IMR-90 (cell line): ENCODE data around the gene SYT2. TPM values are rescaled to one million over a fixed set of nuclear protein-coding genes. Genes with fewer than 3 reads are reported as not detected.

Experiments
- ATAC-seq: fragments of 200-7000 bp; cut with Tn5 transposase; 2 replicates; pipeline ENCODE4 v1.9.1; 2020; ENCODE audit warnings: low read depth, mild to moderate bottlenecking, moderate library complexity
- BruUV-seq: library from RNA; stranded (reverse); fragments of 400-500 nt; replicated peaks from 2 replicates; lab custom pipeline; 2021; lab: Mats Ljungman, UMichigan
- CTCF ChIA-PET: fragments of 300-600 bp; formaldehyde crosslinking; extraction: SDS; loops from one replicate; lab custom pipeline; 2021; ENCODE audit warnings: antibody characterized with exemption; lab: Yijun Ruan, JAX
- POLR2A ChIA-PET: fragments of 300-600 bp; sonication (Branson Sonifier 250); formaldehyde crosslinking; loops from one replicate; lab custom pipeline; 2022; ENCODE audit warnings: antibody characterized with exemption; ENCODE audit not compliant: unreplicated experiment; lab: Charles Lee
- DNase-seq: peaks from one replicate; pipeline ENCODE4 v3.0.0; 2013
- H2AFZ ChIP-seq: replicated peaks from 2 replicates; pipeline ENCODE3; 2013; ENCODE audit warnings: low read length, mild to moderate bottlenecking; ENCODE audit not compliant: poor library complexity
- H2AK5ac ChIP-seq: 2 replicates; pipeline ENCODE4 v1.6.1; 2013; ENCODE audit warnings: low read depth, low read length, inconsistent platforms
- H2AK9ac ChIP-seq: replicated peaks from 2 replicates; pipeline ENCODE3; 2013; ENCODE audit warnings: mild to moderate bottlenecking, low read depth, low read length, moderate library complexity; ENCODE audit not compliant: poor library complexity
- H2BK120ac ChIP-seq: 2 replicates; pipeline ENCODE4 v1.6.1; 2013; ENCODE audit warnings: low read depth, low read length, inconsistent platforms
- H2BK15ac ChIP-seq: 3 replicates; pipeline ENCODE4 v1.6.1; 2013; ENCODE audit warnings: low read depth, low read length, inconsistent platforms
- H2BK20ac ChIP-seq: 2 replicates; pipeline ENCODE4 v1.6.1; 2013; ENCODE audit warnings: low read depth, mild to moderate bottlenecking, inconsistent platforms, low read length, moderate library complexity
- H2BK5ac ChIP-seq: 2 replicates; pipeline ENCODE4 v1.6.1; 2013; ENCODE audit warnings: mild to moderate bottlenecking, low read depth, low read length, inconsistent platforms; ENCODE audit not compliant: poor library complexity, severe bottlenecking
- H3K14ac ChIP-seq: replicated peaks from 2 replicates; pipeline ENCODE4 v1.6.1; 2013; ENCODE audit warnings: low read depth, low read length, inconsistent platforms
- H3K18ac ChIP-seq: 2 replicates; pipeline ENCODE4 v1.6.1; 2013; ENCODE audit warnings: low read depth, low read length, control low read depth
- H3K23ac ChIP-seq: 2 replicates; pipeline ENCODE4 v1.6.1; 2013; ENCODE audit warnings: low read depth, low read length, inconsistent platforms
- H3K27ac ChIP-seq: 2 replicates; pipeline ENCODE4 v1.5.1; 2013; ENCODE audit warnings: mild to moderate bottlenecking, control low read depth, low read length; ENCODE audit not compliant: insufficient read depth
- H3K27me3 ChIP-seq: 2 replicates; pipeline ENCODE4 v1.6.1; 2013; ENCODE audit warnings: low read length; ENCODE audit not compliant: control insufficient read depth, insufficient read depth
- H3K36me3 ChIP-seq: 2 replicates; pipeline ENCODE4 v1.6.1; 2013; ENCODE audit warnings: low read length, mixed read lengths; ENCODE audit not compliant: control insufficient read depth, insufficient read depth
- H3K4ac ChIP-seq: 2 replicates; pipeline ENCODE4 v1.6.1; 2013; ENCODE audit warnings: low read depth, low read length, inconsistent platforms
- H3K4me1 ChIP-seq: 2 replicates; pipeline ENCODE4 v1.6.1; 2013; ENCODE audit warnings: low read length, mixed read lengths; ENCODE audit not compliant: control insufficient read depth, insufficient read depth
- H3K4me2 ChIP-seq: 2 replicates; pipeline ENCODE4 v1.6.1; 2013; ENCODE audit warnings: low read depth, mild to moderate bottlenecking, control low read depth, low read length, moderate library complexity
- H3K4me3 ChIP-seq: 2 replicates; pipeline ENCODE4 v1.5.1; 2013; ENCODE audit warnings: low read depth, mild to moderate bottlenecking, control low read depth, low read length, moderate library complexity; ENCODE audit not compliant: insufficient read depth
- H3K56ac ChIP-seq: 2 replicates; pipeline ENCODE4 v1.6.1; 2013; ENCODE audit warnings: low read length, inconsistent platforms; ENCODE audit not compliant: insufficient read depth; ENCODE audit errors: extremely low read depth
- H3K79me1 ChIP-seq, 2 experiments: 2 replicates each; pipeline ENCODE4 v1.6.1; 2013; ENCODE audit warnings: low read length in 2 of 2, inconsistent platforms in 1 of 2, low read depth in 1 of 2
- H3K9ac ChIP-seq: 2 replicates; pipeline ENCODE4 v1.6.1; 2013; ENCODE audit warnings: low read depth, low read length, control low read depth
- H3K9me1 ChIP-seq: 2 replicates; pipeline ENCODE4 v1.6.1; 2013; ENCODE audit warnings: low read length, inconsistent platforms; ENCODE audit not compliant: insufficient read depth
- H3K9me3 ChIP-seq: 2 replicates; pipeline ENCODE4 v1.6.1; 2013; ENCODE audit warnings: low read length; ENCODE audit not compliant: control insufficient read depth, insufficient read depth
- H4K20me1 ChIP-seq: 2 replicates; pipeline ENCODE4 v1.6.1; 2013; ENCODE audit warnings: low read length, inconsistent platforms; ENCODE audit not compliant: insufficient read depth
- H4K5ac ChIP-seq: 2 replicates; pipeline ENCODE4 v1.6.1; 2013; ENCODE audit warnings: mild to moderate bottlenecking, low read depth, low read length, control low read depth
- H4K8ac ChIP-seq, 2 experiments: 2 replicates each; pipeline ENCODE4 v1.6.1; 2013; ENCODE audit warnings: low read depth in 2 of 2, low read length in 2 of 2, control low read depth in 1 of 2, inconsistent platforms in 1 of 2
- H4K91ac ChIP-seq: 2 replicates; pipeline ENCODE4 v1.6.1; 2013; ENCODE audit warnings: low read depth, low read length, inconsistent platforms; ENCODE audit not compliant: insufficient read depth
- BHLHE40 ChIP-seq: fragments of 150-350 bp; IDR thresholded peaks from 2 replicates; pipeline ENCODE4 v1.6.1; 2016; ENCODE audit warnings: mild to moderate bottlenecking, low read depth, low read length
- CEBPB ChIP-seq: IDR thresholded peaks from 2 replicates; pipeline ENCODE4 v1.6.1; 2012; ENCODE audit warnings: low read depth, low read length, improper control_type of control experiment
- CTCF ChIP-seq: conservative IDR thresholded peaks from 2 replicates; pipeline ENCODE4 v1.5.1; 2012; ENCODE audit warnings: mild to moderate bottlenecking, low read depth, low read length, improper control_type of control experiment
- MAZ ChIP-seq: IDR thresholded peaks from 2 replicates; pipeline ENCODE4 v1.6.1; 2012; ENCODE audit warnings: low read depth, mild to moderate bottlenecking, low read length, improper control_type of control experiment, moderate library complexity, borderline replicate concordance
- MXI1 ChIP-seq: IDR thresholded peaks from 2 replicates; pipeline ENCODE4 v1.6.1; 2012; ENCODE audit warnings: low read depth, mild to moderate bottlenecking, low read length, moderate library complexity, borderline replicate concordance
- POLR2A ChIP-seq: IDR thresholded peaks from 2 replicates; pipeline ENCODE4 v1.6.1; 2012; ENCODE audit warnings: mild to moderate bottlenecking, low read depth, low read length
- WGBS, 2 experiments: methylation state at CpG; one replicate each; pipeline versions ENCODE4 v1.1.5 to v1.1.7; 2013; ENCODE audit warnings: missing lambda C conversion rate in 2 of 2; ENCODE audit not compliant: insufficient read length in 1 of 2; ENCODE audit errors: extremely low coverage in 2 of 2; 5-methylcytosine and 5-hydroxymethylcytosine counted together
- dilution Hi-C: fragments of 300-500 bp; cut with HindIII; formaldehyde crosslinking; loops from one replicate; pipeline ENCODE4 v1.14.3; 2018; ENCODE audit warnings: low sequenced_read_pairs; ENCODE audit not compliant: unreplicated experiment
- in situ Hi-C: fragments of 300-500 bp; cut with MboI; formaldehyde crosslinking; loops from 3 replicates; pipeline ENCODE4 v1.14.3; 2019; ENCODE audit warnings: low sequenced_read_pairs, inconsistent platforms, mixed read lengths
- intact Hi-C: fragments of 100-400 bp; cut with micrococcal nuclease; formaldehyde crosslinking; loops from 2 replicates; pipeline ENCODE4 v1.10.0; 2022
- polyA plus RNA-seq, 3 experiments: library from polyadenylated mRNA; depleted of rRNA; stranded (reverse); fragments of >200 nt; gene quantifications; 2 replicates each; pipeline ENCODE4 v1.2.3, GENCODE V29; 2012; ENCODE audit warnings: low replicate concordance in 1 of 3
- total RNA-seq: library from RNA; depleted of rRNA; stranded (reverse); fragments of >200 nt; gene quantifications from 2 replicates; pipeline ENCODE4 v1.2.3, GENCODE V29; 2012

SYT2 gene
- total and polyA plus RNA-seq, 2 of the 4 experiments (the other 2 are of a cell fraction): under 0.01 TPM

GRCh38 chr1:202576816-202577215 lies 133.4 kb downstream of the SYT2 start:
- no peak overlapping the region for H2AK9ac ChIP-seq
- CTCF ChIA-PET: interaction anchor here (0.6 to 2.2 kb wide), 2 partner anchors 24 to 248 kb away, joined by 8 to 9 read pairs; no protein-coding TSS in a partner anchor
- peak overlapping the region; percentile 75 for H4K5ac ChIP-seq
- dilution Hi-C loops (no loop called here), intact Hi-C loops (no loop called here), in situ Hi-C loops (no loop called here)
- H4K20me1 ChIP-seq: no peaks in the 10 kb centered on the region
- H2AFZ ChIP-seq: peak overlapping the region; percentile 5
- POLR2A ChIA-PET: no interaction called here
- peak overlapping the region; percentile 91; the same call in 1 of the 2 replicates for H3K23ac ChIP-seq
- H3K9me1 ChIP-seq: peaks cover 30% of the 10 kb centered on the region
- DNase-seq (peak; percentile 83), ATAC-seq (peak; percentile 21)
- peak overlapping the region; percentile 89 for H2BK15ac ChIP-seq
- peak overlapping the region; percentile 87 to 93; a peak in 3 of 4 replicates for H4K8ac ChIP-seq
- no peak overlapping the region for H3K4me3 ChIP-seq
- peak overlapping the region; percentile 79 for H3K4me2 ChIP-seq
- H3K18ac ChIP-seq: peak overlapping the region; percentile 99; the same call in 1 of the 2 replicates
- peak overlapping the region; percentile 93 for H3K14ac ChIP-seq
- H3K79me1 ChIP-seq: peaks cover 0 to 4% of the 10 kb centered on the region in 2 experiments; a peak in 2 of 4 replicates
- peak overlapping the region; percentile 100 for H3K27ac ChIP-seq
- H2AK5ac ChIP-seq: peak overlapping the region; percentile 92
- peak overlapping the region; percentile 98 for H2BK5ac ChIP-seq
- peak overlapping the region; percentile 99 for H3K4ac ChIP-seq
- H4K91ac ChIP-seq: peak overlapping the region; percentile 94
- H2BK20ac ChIP-seq: peak overlapping the region; percentile 97
- no TSS peak for BruUV-seq
- H3K36me3 ChIP-seq: peaks cover 6% of the 10 kb centered on the region
- no CpG with 5 or more reads among the region's 1 CpG for WGBS, 2 experiments
- no peaks in the 10 kb centered on the region for H3K9me3 ChIP-seq
- peak overlapping the region; percentile 76; the same call in 1 of the 2 replicates for H3K56ac ChIP-seq
- no peaks in the 10 kb centered on the region for H3K27me3 ChIP-seq
- TF ChIP-seq CTCF: no peak
- no peak for TF ChIP-seq MXI1
- TF ChIP-seq BHLHE40: no peak
- TF ChIP-seq MAZ: peak; percentile 58; the same call in 1 of the 2 replicates
- no peak for TF ChIP-seq POLR2A
- TF ChIP-seq CEBPB: peak; percentile 90
- peaks cover 40% of the 10 kb centered on the region for H3K4me1 ChIP-seq
- H3K9ac ChIP-seq: peak overlapping the region; percentile 54
- peak overlapping the region; percentile 98 for H2BK120ac ChIP-seq
